Trophoblast cell (in vitro differentiated cells and primary cell): ENCODE measurements around the gene ARL6IP6.
"Not testable (repeated sequence)": the region's sequence is repeated elsewhere in the genome, so short reads cannot be mapped to it uniquely, and the experiment has no call there.

Experiments
- DNase-seq, 2 donors: peaks; one replicate each; pipeline ENCODE4 v3.0.0-alpha.2; 2016
- H2AFZ ChIP-seq: 2 replicates; pipeline ENCODE4 v1.6.1; 2013; ENCODE audit warnings: low read length, moderate library complexity, mild to moderate bottlenecking; ENCODE audit not compliant: insufficient read depth, poor library complexity
- H2AK5ac ChIP-seq: 2 replicates; pipeline ENCODE4 v1.6.1; 2013; ENCODE audit warnings: mild to moderate bottlenecking, low read length
- H2BK120ac ChIP-seq: 2 replicates; pipeline ENCODE4 v1.6.1; 2013; ENCODE audit warnings: low read length, mild to moderate bottlenecking, moderate library complexity; ENCODE audit not compliant: insufficient read depth, poor library complexity
- H2BK12ac ChIP-seq: 2 replicates; pipeline ENCODE4 v1.6.1; 2013; ENCODE audit warnings: mild to moderate bottlenecking, low read length, moderate library complexity
- H2BK5ac ChIP-seq: 2 replicates; pipeline ENCODE4 v1.6.1; 2013; ENCODE audit warnings: low read length, low read depth, moderate library complexity, mild to moderate bottlenecking; ENCODE audit not compliant: poor library complexity
- H3K14ac ChIP-seq: 2 replicates; pipeline ENCODE4 v1.6.1; 2013; ENCODE audit warnings: mild to moderate bottlenecking, low read length
- H3K18ac ChIP-seq: 2 replicates; pipeline ENCODE4 v1.6.1; 2013; ENCODE audit warnings: mild to moderate bottlenecking, low read length
- H3K23ac ChIP-seq: 2 replicates; pipeline ENCODE4 v1.6.1; 2013; ENCODE audit warnings: low read length
- H3K27ac ChIP-seq: 2 replicates; pipeline ENCODE4 v1.5.1; 2013; ENCODE audit warnings: low read depth, mild to moderate bottlenecking, inconsistent platforms, low read length, moderate library complexity
- H3K27me3 ChIP-seq: 2 replicates; pipeline ENCODE4 v1.6.1; 2013; ENCODE audit warnings: inconsistent platforms, mild to moderate bottlenecking, low read length, moderate library complexity; ENCODE audit not compliant: insufficient read depth
- H3K36me3 ChIP-seq, 2 experiments: 1 replicate in 1 of 2; 2 replicates in 1 of 2; pipeline ENCODE4 v1.6.1; 2013; ENCODE audit warnings: low read length in 2 of 2, mild to moderate bottlenecking in 2 of 2, moderate library complexity in 1 of 2; ENCODE audit not compliant: insufficient read depth in 2 of 2, control insufficient read depth in 1 of 2
- H3K4ac ChIP-seq: 2 replicates; pipeline ENCODE4 v1.6.1; 2013; ENCODE audit warnings: low read depth, mild to moderate bottlenecking, low read length, moderate library complexity
- H3K4me1 ChIP-seq, 2 experiments: 1 replicate in 1 of 2; 2 replicates in 1 of 2; pipeline ENCODE4 v1.6.1; 2013; ENCODE audit warnings: low read length in 2 of 2, mild to moderate bottlenecking in 2 of 2, moderate library complexity in 1 of 2; ENCODE audit not compliant: insufficient read depth in 2 of 2, control insufficient read depth in 1 of 2
- H3K4me2 ChIP-seq: 2 replicates; pipeline ENCODE4 v1.6.1; 2013; ENCODE audit warnings: inconsistent platforms, mild to moderate bottlenecking, low read length, moderate library complexity
- H3K4me3 ChIP-seq: 2 replicates; pipeline ENCODE4 v1.5.1; 2013; ENCODE audit warnings: mild to moderate bottlenecking, low read depth, low read length, inconsistent platforms
- H3K79me1 ChIP-seq: one replicate; pipeline ENCODE4 v1.6.1; 2013; ENCODE audit warnings: low read length
- H3K79me2 ChIP-seq: 2 replicates; pipeline ENCODE4 v1.6.1; 2013; ENCODE audit warnings: low read length, mild to moderate bottlenecking; ENCODE audit not compliant: control insufficient read depth, insufficient read depth, poor library complexity
- H3K9ac ChIP-seq: 2 replicates; pipeline ENCODE4 v1.6.1; 2013; ENCODE audit warnings: mild to moderate bottlenecking, low read length
- H3K9me3 ChIP-seq: 2 replicates; pipeline ENCODE4 v1.6.1; 2013; ENCODE audit warnings: low read depth, mild to moderate bottlenecking, control low read depth, inconsistent platforms, low read length; ENCODE audit not compliant: insufficient read depth
- H4K12ac ChIP-seq: 2 replicates; pipeline ENCODE4 v1.6.1; 2013; ENCODE audit warnings: low read depth, mild to moderate bottlenecking, low read length, moderate library complexity
- H4K8ac ChIP-seq: 2 replicates; pipeline ENCODE4 v1.6.1; 2013; ENCODE audit warnings: low read depth, mild to moderate bottlenecking, low read length, moderate library complexity
- H4K91ac ChIP-seq: one replicate; pipeline ENCODE4 v1.6.1; 2013; ENCODE audit warnings: low read depth, mild to moderate bottlenecking, low read length, moderate library complexity
- WGBS: extraction: QIAGEN DNeasy Blood & Tissue Kit; methylation state at CpG from one replicate; pipeline ENCODE4 v1.1.7; 2013; ENCODE audit warnings: missing lambda C conversion rate; ENCODE audit not compliant: insufficient read length, insufficient coverage; ENCODE audit errors: extremely low coverage; 5-methylcytosine and 5-hydroxymethylcytosine counted together

Gene ARL6IP6

DNA sequence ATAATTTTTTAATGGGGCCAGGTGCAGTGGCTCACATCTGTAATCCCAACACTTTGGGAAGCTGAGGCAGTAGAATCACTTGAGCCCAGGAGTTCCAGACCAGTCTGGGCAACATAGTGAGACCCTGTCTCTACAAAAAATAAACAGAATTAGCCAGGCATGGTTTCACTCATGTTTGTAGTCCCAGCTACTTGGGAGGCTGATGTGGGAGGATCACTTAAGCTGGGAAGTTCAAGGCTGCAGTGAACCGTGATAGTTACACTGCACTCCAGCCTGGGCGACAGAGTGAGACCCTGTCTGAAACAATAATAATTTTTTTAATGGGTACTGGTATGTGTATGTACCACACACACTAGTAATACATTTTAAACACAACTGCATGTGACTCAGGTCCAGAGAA, 2.4 kb downstream of the ARL6IP6 start:
- no peak overlapping the region for H4K12ac ChIP-seq
- H3K14ac ChIP-seq: no peak overlapping the region
- H3K79me2 ChIP-seq: peaks cover 15% of the 10 kb centered on the region
- H3K36me3 ChIP-seq: no peaks in the 10 kb centered on the region
- H2AK5ac ChIP-seq: no peak overlapping the region
- no peak overlapping the region for H4K91ac ChIP-seq
- DNase-seq: no peak
- no peaks in the 10 kb centered on the region for H3K9me3 ChIP-seq
- H3K4ac ChIP-seq: peak overlapping the region; percentile 29
- no peaks in the 10 kb centered on the region for H3K27me3 ChIP-seq
- H3K4me3 ChIP-seq: no peak overlapping the region
- H3K23ac ChIP-seq: no peak overlapping the region
- H2BK120ac ChIP-seq: no peak overlapping the region
- H2AFZ ChIP-seq: no peak overlapping the region
- no peak overlapping the region for H4K8ac ChIP-seq
- H3K18ac ChIP-seq: no peak overlapping the region
- peaks cover 0 to 4% of the 10 kb centered on the region in 2 experiments for H3K4me1 ChIP-seq
- no peak overlapping the region for H2BK12ac ChIP-seq
- no peak overlapping the region for H3K4me2 ChIP-seq
- no peak overlapping the region for H3K27ac ChIP-seq
- H3K79me1 ChIP-seq: peaks cover 17% of the 10 kb centered on the region
- no peak overlapping the region for H2BK5ac ChIP-seq
- WGBS: no CpG with 5 or more reads among the region's 2 CpGs
- H3K9ac ChIP-seq: no peak overlapping the region

GRCh38 chr2:152722639-152723038, 4.2 kb downstream of the ARL6IP6 start:
- not testable (repeated sequence) for H4K91ac ChIP-seq, H4K12ac ChIP-seq, H3K79me2 ChIP-seq, H3K9ac ChIP-seq, H4K8ac ChIP-seq, H3K36me3 ChIP-seq, H3K4me1 ChIP-seq, H2BK12ac ChIP-seq, H3K4me3 ChIP-seq, H3K4ac ChIP-seq, H3K9me3 ChIP-seq, H3K27ac ChIP-seq, H3K18ac ChIP-seq, H3K23ac ChIP-seq, H2AK5ac ChIP-seq, H2AFZ ChIP-seq, H2BK120ac ChIP-seq, H2BK5ac ChIP-seq, H3K14ac ChIP-seq, H3K4me2 ChIP-seq, H3K27me3 ChIP-seq
- WGBS: no CpG with 5 or more reads among the region's 8 CpGs
- peak in 1 of 2 donors; percentile 48 for DNase-seq
- peaks cover 11% of the 10 kb centered on the region for H3K79me1 ChIP-seq

DNA sequence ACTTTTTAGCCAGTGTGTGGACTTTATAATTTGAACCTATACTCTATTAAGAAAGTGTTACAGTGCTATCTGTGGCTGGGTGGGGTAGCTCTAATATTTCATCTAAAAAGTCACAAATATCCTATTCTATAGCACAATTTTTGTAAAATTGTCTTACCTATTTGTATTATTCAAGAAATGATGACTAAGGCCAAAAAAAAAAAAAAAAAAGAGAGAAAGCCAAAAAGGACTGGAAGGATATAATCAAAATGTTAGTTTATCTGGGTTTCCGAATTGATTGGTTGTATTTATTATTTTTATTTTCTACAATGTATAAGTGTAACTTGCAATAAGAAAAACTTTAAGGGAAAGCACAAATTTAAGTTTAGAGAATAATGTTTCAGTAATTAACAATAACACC, 5.5 kb downstream of the ARL6IP6 start:
- Histone ChIP-seq H2BK12ac (no peak overlapping the region), H3K79me2 (peaks cover under 1% of the 10 kb centered on the region), H2BK5ac (no peak overlapping the region), H3K27me3 (no peaks in the 10 kb centered on the region), H3K9ac (no peak overlapping the region), H3K9me3 (no peaks in the 10 kb centered on the region), H3K27ac (no peak overlapping the region), H4K12ac (no peak overlapping the region), H3K79me1 (no peaks in the 10 kb centered on the region), H3K4me2 (no peak overlapping the region), H4K91ac (no peak overlapping the region), H3K23ac (no peak overlapping the region), H3K4ac (no peak overlapping the region), H3K36me3 (peaks cover 0 to 2% of the 10 kb centered on the region in 2 experiments), H3K4me3 (no peak overlapping the region), H2AK5ac (no peak overlapping the region), H3K4me1 (peaks cover 0 to 3% of the 10 kb centered on the region in 2 experiments), H3K14ac (no peak overlapping the region), H3K18ac (no peak overlapping the region), H2AFZ (no peak overlapping the region), H4K8ac (no peak overlapping the region), H2BK120ac (no peak overlapping the region)
- no CpG with 5 or more reads among the region's 1 CpG for WGBS
- DNase-seq: no peak

GRCh38 chr2:152729844-152730243, 11.4 kb downstream of the ARL6IP6 start:
- Histone ChIP-seq H3K27me3 (no peaks in the 10 kb centered on the region), H3K4me1 (peaks cover 0 to 2% of the 10 kb centered on the region in 2 experiments), H3K79me2 (no peaks in the 10 kb centered on the region), H4K8ac (no peak overlapping the region), H4K91ac (no peak overlapping the region), H3K18ac (no peak overlapping the region), H3K36me3 (peaks cover 0 to 4% of the 10 kb centered on the region in 2 experiments), H3K14ac (no peak overlapping the region), H3K9ac (no peak overlapping the region), H3K4ac (no peak overlapping the region), H2AFZ (no peak overlapping the region), H3K9me3 (no peaks in the 10 kb centered on the region), H3K79me1 (no peaks in the 10 kb centered on the region), H2BK12ac (no peak overlapping the region), H2BK5ac (no peak overlapping the region), H4K12ac (no peak overlapping the region), H2BK120ac (no peak overlapping the region), H3K23ac (no peak overlapping the region), H2AK5ac (no peak overlapping the region), H3K27ac (no peak overlapping the region), H3K4me3 (no peak overlapping the region), H3K4me2 (no peak overlapping the region)
- no peak for DNase-seq
- no CpG with 5 or more reads among the region's 2 CpGs for WGBS
